ENCODE data around the gene SLC1A1. TPM values are rescaled to one million over a fixed set of nuclear protein-coding genes. Genes with fewer than 3 reads are reported as not detected.
A peak's percentile ranks its signal among the peaks of the same experiment; 100 is the strongest.

Gene SLC1A1
- total RNA-seq, 5 donors from 2014 or later (not counting 1 experiment from before 2014, with no cell fraction given) = 0.26 to 0.46 (median 0.38) TPM; not detected in 2

GRCh38 chr9:4553951-4554381, 63.7 kb downstream of the SLC1A1 start:
- no peak for ATAC-seq (replicated peaks in 1 of 4)
- Mint-ChIP-seq H3K9me3 (no peaks in the 10 kb centered on the region), H3K36me3 (no peaks in the 10 kb centered on the region), H3K27me3 (no peaks in the 10 kb centered on the region), H3K27ac (peak overlapping the region in 1 of 2 donors; percentile 59), H3K4me3 (peak overlapping the region in 1 of 3 donors; percentile 42), H3K4me1 (peaks cover 45 to 51% (median 48%) of the 10 kb centered on the region in 3 donors)
- DNase-seq = no peak
- H3K36me3 ChIP-seq (ENCODE audit: control insufficient read depth in 2 of 2, extremely low read depth in 1 of 2, insufficient read depth in 1 of 2, low read length in 1 of 2) = no peaks in the 10 kb centered on the region
- no peaks in the 10 kb centered on the region for H3K27me3 ChIP-seq (replicated peaks in 1 of 2; ENCODE audit: control insufficient read depth in 2 of 2, extremely low read depth in 1 of 2, insufficient read depth in 2 of 2, low read length in 1 of 2)
- ChIA-PET CTCF (interaction anchor here (0.5 to 0.7 kb wide), 2 partner anchors 48 to 178 kb away, joined by 3 to 4 read pairs; no protein-coding TSS in a partner anchor), POLR2A (interaction anchor here in 1 of 2 donors (0.5 kb wide), 1 partner anchor 17 kb away, joined by 4 read pairs; no protein-coding TSS in a partner anchor)
- H3K4me1 ChIP-seq (ENCODE audit: control insufficient read depth in 1 of 2, extremely low read depth in 1 of 2, insufficient read depth in 2 of 2, low read length in 2 of 2) = peaks cover 17 to 20% of the 10 kb centered on the region in 2 experiments
- no peak overlapping the region for H3K4me3 ChIP-seq (ENCODE audit: control insufficient read depth in 1 of 2, extremely low read depth in 1 of 2, low read length in 1 of 2)
- WGBS (ENCODE audit: insufficient coverage) = no CpG with 5 or more reads among the region's 1 CpG
- no peaks in the 10 kb centered on the region for H3K9me3 ChIP-seq
- H3K27ac ChIP-seq (ENCODE audit: low read length) = no peak overlapping the region

GRCh38 chr9:4555236-4555635, 65.0 kb downstream of the SLC1A1 start:
- Histone ChIP-seq H3K4me3 (ENCODE audit: control insufficient read depth in 1 of 2, extremely low read depth in 1 of 2, low read length in 1 of 2) (no peak overlapping the region), H3K27ac (ENCODE audit: low read length) (no peak overlapping the region), H3K36me3 (ENCODE audit: control insufficient read depth in 2 of 2, extremely low read depth in 1 of 2, insufficient read depth in 1 of 2, low read length in 1 of 2) (no peaks in the 10 kb centered on the region), H3K9me3 (no peaks in the 10 kb centered on the region), H3K4me1 (ENCODE audit: control insufficient read depth in 1 of 2, extremely low read depth in 1 of 2, insufficient read depth in 2 of 2, low read length in 2 of 2) (peaks cover 17 to 20% of the 10 kb centered on the region in 2 experiments), H3K27me3 (replicated peaks in 1 of 2; ENCODE audit: control insufficient read depth in 2 of 2, extremely low read depth in 1 of 2, insufficient read depth in 2 of 2, low read length in 1 of 2) (no peaks in the 10 kb centered on the region)
- Mint-ChIP-seq H3K4me1 (peaks cover 39 to 43% (median 40%) of the 10 kb centered on the region in 3 donors), H3K27ac (peak overlapping the region; percentile 10 to 59), H3K9me3 (no peaks in the 10 kb centered on the region), H3K27me3 (no peaks in the 10 kb centered on the region), H3K36me3 (no peaks in the 10 kb centered on the region), H3K4me3 (peak overlapping the region in 1 of 3 donors; percentile 28)
- DNase-seq (peak in 28 of 35 experiments; percentile 15 to 68 (median 38)), ATAC-seq (replicated peaks in 1 of 4) (peak; percentile 54 to 84 (median 62))
- ChIA-PET CTCF (no interaction called here), POLR2A (no interaction called here)
- 43% methylated on average over 1 of the region's 2 CpGs for WGBS (ENCODE audit: insufficient coverage)

DNA sequence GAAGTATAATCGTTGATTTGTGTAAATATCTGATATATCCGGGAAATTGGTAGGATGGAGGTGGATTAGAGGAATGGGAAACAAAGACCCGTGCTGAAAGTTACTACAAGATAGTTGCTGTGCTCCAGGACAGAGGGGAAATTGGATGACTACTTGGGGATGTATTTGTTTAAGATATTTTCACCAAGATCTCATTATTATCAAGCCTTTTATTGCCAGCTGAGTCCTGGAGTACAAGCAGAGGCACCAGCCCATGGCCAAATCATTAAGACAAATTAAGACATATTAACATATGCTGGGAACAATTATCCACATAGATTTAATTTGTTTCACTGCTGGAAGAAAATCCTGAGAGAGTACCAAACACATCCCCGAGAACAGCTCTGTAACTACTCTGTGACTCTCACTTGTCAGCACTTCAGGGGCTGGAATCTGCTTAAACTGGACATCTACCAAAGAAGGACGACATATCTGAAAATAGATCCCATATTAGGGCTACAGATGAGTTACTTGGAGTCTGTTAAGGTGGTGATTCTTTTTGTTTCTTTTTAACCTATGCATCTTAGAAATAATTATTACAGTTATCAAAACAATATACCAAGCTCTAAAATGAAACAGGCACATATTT, 68.2 kb downstream of the SLC1A1 start:
- Histone ChIP-seq H3K27me3 (replicated peaks in 1 of 2; ENCODE audit: control insufficient read depth in 2 of 2, extremely low read depth in 1 of 2, insufficient read depth in 2 of 2, low read length in 1 of 2) (no peaks in the 10 kb centered on the region), H3K4me1 (ENCODE audit: control insufficient read depth in 1 of 2, extremely low read depth in 1 of 2, insufficient read depth in 2 of 2, low read length in 2 of 2) (peaks cover 16 to 17% of the 10 kb centered on the region in 2 experiments), H3K9me3 (no peaks in the 10 kb centered on the region), H3K27ac (ENCODE audit: low read length) (no peak overlapping the region), H3K4me3 (ENCODE audit: control insufficient read depth in 1 of 2, extremely low read depth in 1 of 2, low read length in 1 of 2) (no peak overlapping the region), H3K36me3 (ENCODE audit: control insufficient read depth in 2 of 2, extremely low read depth in 1 of 2, insufficient read depth in 1 of 2, low read length in 1 of 2) (no peaks in the 10 kb centered on the region)
- Mint-ChIP-seq H3K27ac (no peak overlapping the region), H3K27me3 (no peaks in the 10 kb centered on the region), H3K4me1 (peaks cover 29 to 33% (median 30%) of the 10 kb centered on the region in 3 donors), H3K9me3 (no peaks in the 10 kb centered on the region), H3K36me3 (no peaks in the 10 kb centered on the region), H3K4me3 (no peak overlapping the region)
- CTCF ChIA-PET = interaction anchor here in 1 of 2 donors (0.6 kb wide), 1 partner anchor 86 kb away, joined by 3 read pairs; no protein-coding TSS in a partner anchor
- POLR2A ChIA-PET = no interaction called here
- DNase-seq = no peak
- 94% methylated on average over 3 of the region's 5 CpGs for WGBS (ENCODE audit: insufficient coverage)
- no peak for ATAC-seq (replicated peaks in 1 of 4)

DNA sequence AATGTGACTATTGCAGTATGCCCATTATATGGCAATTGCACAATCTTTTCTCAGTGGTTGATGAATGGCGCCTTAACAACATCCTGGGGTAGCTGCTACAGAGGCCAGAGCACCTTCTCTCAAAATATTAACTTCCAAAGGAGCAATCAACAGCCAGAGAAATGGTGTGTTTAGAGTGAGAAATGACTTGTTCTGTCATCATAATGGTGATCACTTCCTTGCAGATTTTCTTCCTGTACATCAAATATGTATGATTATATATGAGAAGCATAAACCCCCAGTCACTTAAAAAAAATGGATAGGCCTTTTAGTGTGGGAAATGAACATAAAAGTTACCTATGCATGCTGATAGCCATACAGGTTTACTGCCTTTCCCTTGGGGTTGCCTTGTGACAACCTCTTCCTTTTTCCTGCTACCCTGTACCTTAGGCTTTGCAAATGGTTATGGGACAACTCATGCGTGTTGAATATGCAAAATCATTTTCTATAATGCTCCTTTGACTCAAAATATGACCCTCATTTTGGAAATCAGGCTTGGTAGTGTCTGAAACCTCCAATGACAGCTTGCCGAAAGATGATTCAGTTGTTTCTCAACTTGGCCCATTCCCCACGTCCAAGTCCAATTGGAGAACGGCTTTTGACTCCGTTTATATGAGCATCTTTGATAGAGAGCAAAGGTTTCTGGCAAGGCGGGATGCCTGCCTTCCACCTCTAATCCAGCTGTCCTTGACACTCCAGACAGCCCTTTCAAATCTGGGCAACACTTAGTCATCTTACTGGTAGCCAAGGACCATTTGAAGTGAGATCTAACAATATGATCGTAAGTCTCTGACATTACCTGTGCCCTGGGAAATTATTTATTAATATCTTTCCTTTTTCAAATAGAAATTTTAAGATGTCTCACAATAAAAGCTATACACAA, 69.3 kb downstream of the SLC1A1 start:
- H3K27ac ChIP-seq (ENCODE audit: low read length) = no peak overlapping the region
- H3K4me3 Mint-ChIP-seq = no peak overlapping the region
- ATAC-seq (replicated peaks in 1 of 4) (no peak), DNase-seq (no peak)
- ChIA-PET CTCF (interaction anchor here (0.6 kb wide), 2 partner anchors 904 to 995 kb away, joined by 3 to 5 read pairs; no protein-coding TSS in a partner anchor), POLR2A (no interaction called here)
- H3K4me1 Mint-ChIP-seq = peaks cover 29 to 33% (median 29%) of the 10 kb centered on the region in 3 donors
- H3K27ac Mint-ChIP-seq = no peak overlapping the region
- no peaks in the 10 kb centered on the region for H3K9me3 Mint-ChIP-seq
- no peaks in the 10 kb centered on the region for H3K27me3 Mint-ChIP-seq
- no peaks in the 10 kb centered on the region for H3K36me3 ChIP-seq (ENCODE audit: control insufficient read depth in 2 of 2, extremely low read depth in 1 of 2, insufficient read depth in 1 of 2, low read length in 1 of 2)
- H3K27me3 ChIP-seq (replicated peaks in 1 of 2; ENCODE audit: control insufficient read depth in 2 of 2, extremely low read depth in 1 of 2, insufficient read depth in 2 of 2, low read length in 1 of 2) = no peaks in the 10 kb centered on the region
- WGBS (ENCODE audit: insufficient coverage) = 90% methylated on average over 5 of the region's 8 CpGs
- H3K4me3 ChIP-seq (ENCODE audit: control insufficient read depth in 1 of 2, extremely low read depth in 1 of 2, low read length in 1 of 2) = no peak overlapping the region
- no peaks in the 10 kb centered on the region for H3K9me3 ChIP-seq
- H3K36me3 Mint-ChIP-seq = no peaks in the 10 kb centered on the region
- peaks cover 11 to 21% of the 10 kb centered on the region in 2 experiments for H3K4me1 ChIP-seq (ENCODE audit: control insufficient read depth in 1 of 2, extremely low read depth in 1 of 2, insufficient read depth in 2 of 2, low read length in 2 of 2)

- Histone ChIP-seq H3K27ac (ENCODE audit: low read length) (no peak overlapping the region), H3K4me1 (ENCODE audit: control insufficient read depth in 1 of 2, extremely low read depth in 1 of 2, insufficient read depth in 2 of 2, low read length in 2 of 2) (peaks cover 5 to 14% of the 10 kb centered on the region in 2 experiments), H3K9me3 (no peaks in the 10 kb centered on the region), H3K36me3 (ENCODE audit: control insufficient read depth in 2 of 2, extremely low read depth in 1 of 2, insufficient read depth in 1 of 2, low read length in 1 of 2) (no peaks in the 10 kb centered on the region), H3K4me3 (ENCODE audit: control insufficient read depth in 1 of 2, extremely low read depth in 1 of 2, low read length in 1 of 2) (no peak overlapping the region), H3K27me3 (replicated peaks in 1 of 2; ENCODE audit: control insufficient read depth in 2 of 2, extremely low read depth in 1 of 2, insufficient read depth in 2 of 2, low read length in 1 of 2) (no peaks in the 10 kb centered on the region)
- Mint-ChIP-seq H3K36me3 (peaks cover 3% of the 10 kb centered on the region), H3K27me3 (no peaks in the 10 kb centered on the region), H3K4me1 (peaks cover 15 to 30% (median 23%) of the 10 kb centered on the region in 3 donors), H3K9me3 (peaks cover 0 to 3% (median 0%) of the 10 kb centered on the region in 3 donors), H3K4me3 (peak overlapping the region in 1 of 3 donors; percentile 34), H3K27ac (peak overlapping the region in 1 of 2 donors; percentile 71)
- WGBS (ENCODE audit: insufficient coverage) = no CpG with 5 or more reads among the region's 2 CpGs
- ChIA-PET POLR2A (interaction anchor here in 1 of 2 donors (0.5 kb wide), 1 partner anchor 79 kb away, joined by 7 read pairs; no protein-coding TSS in a partner anchor), CTCF (no interaction called here)
- ATAC-seq (replicated peaks in 1 of 4) (peak; percentile 37 to 57 (median 41)), DNase-seq (peak in 2 of 35 experiments; percentile 3 to 11)
These were observed 72.8 kb downstream of the SLC1A1 start for GRCh38 chr9:4563105-4563504.

DNA sequence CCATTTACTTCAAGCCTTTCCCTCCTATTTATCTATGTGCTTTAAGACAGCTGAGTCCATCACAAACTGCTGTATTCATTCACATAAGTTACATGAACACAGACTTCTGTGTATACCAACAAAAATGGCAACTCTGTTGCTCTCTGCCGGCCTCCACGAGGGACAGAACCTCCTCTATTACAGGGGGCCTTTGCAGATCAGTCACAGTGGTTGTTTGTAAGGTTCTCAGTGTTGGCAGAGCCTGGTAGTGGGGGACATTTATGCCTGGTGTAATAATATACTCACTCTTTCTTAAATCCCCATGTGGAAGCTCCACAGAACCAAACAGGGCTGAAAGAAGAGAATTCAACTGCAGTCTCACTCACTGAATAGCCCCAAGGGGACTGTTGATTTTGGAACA, 76.5 kb downstream of the SLC1A1 start:
- no peaks in the 10 kb centered on the region for H3K27me3 ChIP-seq (replicated peaks in 1 of 2; ENCODE audit: control insufficient read depth in 2 of 2, extremely low read depth in 1 of 2, insufficient read depth in 2 of 2, low read length in 1 of 2)
- peaks cover 3% of the 10 kb centered on the region for H3K36me3 Mint-ChIP-seq
- no CpG with 5 or more reads among the region's 2 CpGs for WGBS (ENCODE audit: insufficient coverage)
- ChIA-PET CTCF (interaction anchor here in 1 of 2 donors (1.0 kb wide), 1 partner anchor 8 kb away, joined by 3 read pairs; no protein-coding TSS in a partner anchor), POLR2A (interaction anchor here in 1 of 2 donors (0.6 kb wide), 1 partner anchor 22 kb away, joined by 3 read pairs; no protein-coding TSS in a partner anchor)
- H3K36me3 ChIP-seq (ENCODE audit: control insufficient read depth in 2 of 2, extremely low read depth in 1 of 2, insufficient read depth in 1 of 2, low read length in 1 of 2) = no peaks in the 10 kb centered on the region
- H3K27me3 Mint-ChIP-seq = no peaks in the 10 kb centered on the region
- no peak overlapping the region for H3K27ac ChIP-seq (ENCODE audit: low read length)
- H3K4me3 Mint-ChIP-seq = no peak overlapping the region
- peaks cover 18 to 31% (median 24%) of the 10 kb centered on the region in 3 donors for H3K4me1 Mint-ChIP-seq
- peak overlapping the region in 1 of 2 donors; percentile 31 for H3K27ac Mint-ChIP-seq
- no peak overlapping the region for H3K4me3 ChIP-seq (ENCODE audit: control insufficient read depth in 1 of 2, extremely low read depth in 1 of 2, low read length in 1 of 2)
- peaks cover 0 to 3% (median 0%) of the 10 kb centered on the region in 3 donors for H3K9me3 Mint-ChIP-seq
- H3K4me1 ChIP-seq (ENCODE audit: control insufficient read depth in 1 of 2, extremely low read depth in 1 of 2, insufficient read depth in 2 of 2, low read length in 2 of 2) = peaks cover 5 to 14% of the 10 kb centered on the region in 2 experiments
- no peak for DNase-seq
- no peaks in the 10 kb centered on the region for H3K9me3 ChIP-seq
- no peak for ATAC-seq (replicated peaks in 1 of 4)
